ENCODE measurements around the gene DISC1.

DISC1 gene

GRCh38 chr1:231871878-231872277, 245.3 kb downstream of the DISC1 start:
- Histone ChIP-seq H3K79me2 (ENCODE audit: insufficient read depth, low read length) (no peaks in the 10 kb centered on the region), H3K27me3 (ENCODE audit: insufficient read depth, low read length) (no peaks in the 10 kb centered on the region), H4K20me1 (ENCODE audit: insufficient read depth, low read length) (no peaks in the 10 kb centered on the region), H2AFZ (ENCODE audit: low read length) (no peak overlapping the region), H3K9ac (ENCODE audit: low read length) (no peak overlapping the region), H3F3A (ENCODE audit: insufficient read depth, low read length) (no peaks in the 10 kb centered on the region), H3K9me3 (ENCODE audit: low read length) (no peaks in the 10 kb centered on the region), H3K9me2 (ENCODE audit: low read depth, low read length) (no peaks in the 10 kb centered on the region), H3K27ac (ENCODE audit: low read depth, low read length, poor library complexity, severe bottlenecking) (no peak overlapping the region), H3K4me3 (ENCODE audit: low read depth, low read length, poor library complexity, severe bottlenecking) (no peak overlapping the region), H3K36me3 (ENCODE audit: insufficient read depth, low read length) (no peaks in the 10 kb centered on the region), H3K4me2 (ENCODE audit: low read length) (no peak overlapping the region), H3K4me1 (ENCODE audit: insufficient read depth, low read length, severe bottlenecking) (no peaks in the 10 kb centered on the region)
- TF ChIP-seq EZH2 (IDR thresholded peaks at IDR 0.05; ENCODE audit: borderline replicate concordance, low read length): no peak
- TF ChIP-seq CTCF (IDR thresholded peaks at IDR 0.05; ENCODE audit: low read length): no peak

- no peaks in the 10 kb centered on the region for H3K4me1 ChIP-seq (ENCODE audit: insufficient read depth, low read length, severe bottlenecking)
- H3F3A ChIP-seq (ENCODE audit: insufficient read depth, low read length): no peaks in the 10 kb centered on the region
Measured at GRCh38 chr1:231872461-231872910, 245.9 kb downstream of the DISC1 start.

GRCh38 chr1:231878737-231879136, 252.1 kb downstream of the DISC1 start:
- Histone ChIP-seq H3K9ac (ENCODE audit: low read length) (no peak overlapping the region), H3K27me3 (ENCODE audit: insufficient read depth, low read length) (no peaks in the 10 kb centered on the region), H3K4me2 (ENCODE audit: low read length) (no peak overlapping the region), H4K20me1 (ENCODE audit: insufficient read depth, low read length) (no peaks in the 10 kb centered on the region), H2AFZ (ENCODE audit: low read length) (no peak overlapping the region), H3K9me3 (ENCODE audit: low read length) (no peaks in the 10 kb centered on the region), H3K79me2 (ENCODE audit: insufficient read depth, low read length) (no peaks in the 10 kb centered on the region), H3K4me3 (ENCODE audit: low read depth, low read length, poor library complexity, severe bottlenecking) (no peak overlapping the region), H3K36me3 (ENCODE audit: insufficient read depth, low read length) (no peaks in the 10 kb centered on the region), H3K4me1 (ENCODE audit: insufficient read depth, low read length, severe bottlenecking) (no peaks in the 10 kb centered on the region), H3F3A (ENCODE audit: insufficient read depth, low read length) (no peaks in the 10 kb centered on the region), H3K9me2 (ENCODE audit: low read depth, low read length) (no peaks in the 10 kb centered on the region), H3K27ac (ENCODE audit: low read depth, low read length, poor library complexity, severe bottlenecking) (no peak overlapping the region)
- no peak for TF ChIP-seq EZH2 (IDR thresholded peaks at IDR 0.05; ENCODE audit: borderline replicate concordance, low read length)
- TF ChIP-seq CTCF (IDR thresholded peaks at IDR 0.05; ENCODE audit: low read length): no peak

More at GRCh38 chr1:231872461-231872910, 245.9 kb downstream of the DISC1 start:
- Histone ChIP-seq H3K9ac (ENCODE audit: low read length) (no peak overlapping the region), H3K4me3 (ENCODE audit: low read depth, low read length, poor library complexity, severe bottlenecking) (no peak overlapping the region), H3K9me3 (ENCODE audit: low read length) (no peaks in the 10 kb centered on the region), H3K9me2 (ENCODE audit: low read depth, low read length) (no peaks in the 10 kb centered on the region), H3K79me2 (ENCODE audit: insufficient read depth, low read length) (no peaks in the 10 kb centered on the region), H2AFZ (ENCODE audit: low read length) (no peak overlapping the region), H3K4me2 (ENCODE audit: low read length) (no peak overlapping the region), H3K27me3 (ENCODE audit: insufficient read depth, low read length) (no peaks in the 10 kb centered on the region), H3K27ac (ENCODE audit: low read depth, low read length, poor library complexity, severe bottlenecking) (no peak overlapping the region), H4K20me1 (ENCODE audit: insufficient read depth, low read length) (no peaks in the 10 kb centered on the region), H3K36me3 (ENCODE audit: insufficient read depth, low read length) (no peaks in the 10 kb centered on the region)
- no peak for TF ChIP-seq CTCF (IDR thresholded peaks at IDR 0.05; ENCODE audit: low read length)
- no peak for TF ChIP-seq EZH2 (IDR thresholded peaks at IDR 0.05; ENCODE audit: borderline replicate concordance, low read length)

All from OCI-LY1 (cell line).